Cardiac septum (tissue), 1 donor: ENCODE data around the gene SLCO1A2. TPM values are rescaled to one million over a fixed set of nuclear protein-coding genes. Genes with fewer than 3 reads are reported as not detected.
"Not testable (repeated sequence)": the region's sequence is repeated elsewhere in the genome, so short reads cannot be mapped to it uniquely, and the experiment has no call there.

Experiments
- DNase-seq: peaks from one replicate; pipeline ENCODE4 v3.0.0-alpha.2; 2020; ENCODE audit warnings: low spot score
- intact Hi-C: fragments of 100-400 bp; cut with DNase I; formaldehyde crosslinking; loops from one replicate; pipeline ENCODE4 v1.14.0; 2022
- long read RNA-seq: library from polyadenylated mRNA; unstranded; transcript quantifications from one replicate; pipeline ENCODE4 v2.0.0, GENCODE V29; 2021
- total RNA-seq: library from RNA; stranded (reverse); fragmentation: NEBNext Ultra II Directional; extraction: Animal tissue kit (Norgen Biotek cat#: 25700); gene quantifications from one replicate; pipeline ENCODE4 v1.2.1, GENCODE V29; 2021
- donor health status: DM: no; HTN: no; CAD: no.

SLCO1A2 gene
- not detected for total RNA-seq
- long read RNA-seq, result 0 reads

DNA sequence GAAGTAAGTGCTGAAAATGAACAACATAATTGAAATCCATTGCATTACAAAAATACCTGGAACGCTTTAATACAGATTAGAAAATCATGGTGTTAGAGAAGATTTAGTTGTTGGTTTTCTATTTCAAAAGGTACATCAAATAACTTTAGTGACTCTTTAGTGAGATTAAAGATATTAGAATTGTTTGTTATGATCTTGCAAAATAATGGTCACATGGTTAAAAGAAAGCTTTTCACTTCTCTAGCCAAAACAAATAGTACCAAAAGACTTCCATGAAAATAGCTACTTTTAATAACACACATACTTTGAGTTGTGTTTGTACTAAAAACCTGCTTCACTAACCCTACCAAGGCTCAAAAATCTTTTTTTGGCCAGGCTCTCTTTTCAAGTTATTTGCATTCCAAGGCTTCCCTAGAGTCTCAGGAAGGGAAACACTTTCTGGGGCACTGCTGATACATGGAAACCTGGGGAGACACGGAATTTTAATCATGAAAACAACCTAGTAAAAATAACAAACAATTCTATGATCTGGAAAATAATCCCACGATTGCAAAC is at the start of gene SLCO1A2:
TSS of gene SLCO1A2 (minus strand) at position 147 of the 555 bp plus-strand sequence. CDS start 270 bp downstream, outside the sequence.
- DNase-seq, result no peak
- intact Hi-C loops, result no loop called here

DNA sequence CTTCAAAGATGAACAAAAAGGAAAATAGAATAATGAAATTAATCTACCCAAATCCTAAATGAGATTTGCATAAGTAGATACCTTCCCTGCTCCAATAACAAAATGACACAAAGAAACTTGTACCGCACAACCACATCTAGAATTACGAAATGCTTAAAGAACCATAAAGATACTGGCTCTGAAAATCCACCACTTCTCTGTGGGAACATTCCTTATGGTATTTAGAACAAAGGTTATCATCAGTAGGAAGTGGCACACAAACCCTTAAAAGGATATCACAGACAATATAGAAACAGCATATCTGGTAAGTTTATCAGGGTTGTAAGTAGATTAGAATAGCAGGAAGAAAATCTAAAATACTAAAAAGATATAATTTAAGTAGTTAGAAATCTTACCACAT is 49.5 kb upstream of the SLCO1A2 start:
- no peak for DNase-seq
- intact Hi-C loops, result no loop called here

DNA sequence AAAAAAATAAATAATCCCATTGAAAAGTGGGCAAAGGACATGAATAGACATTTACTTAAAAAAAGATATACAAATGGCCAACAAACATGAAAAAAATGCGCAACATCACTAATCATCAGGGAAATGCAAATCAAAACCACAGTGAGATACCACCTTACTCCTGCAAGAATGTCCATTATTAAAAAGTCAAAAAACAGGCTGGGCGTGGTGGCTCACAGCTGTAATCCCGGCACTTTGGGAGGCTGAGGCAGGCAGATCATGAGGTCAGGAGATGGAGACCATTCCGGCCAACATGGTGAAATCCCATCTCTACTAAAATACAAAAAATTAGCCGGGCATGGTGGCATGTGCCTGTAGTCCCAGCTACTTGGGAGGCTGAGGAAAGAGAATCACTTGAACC is 46.6 kb upstream of the SLCO1A2 start:
- DNase-seq, intact Hi-C loops: not testable (repeated sequence)

- intact Hi-C loops, result no loop called here
- DNase-seq, result no peak
Observed at GRCh38 chr12:21379218-21379617, 44.5 kb upstream of the SLCO1A2 start.

- intact Hi-C loops, result no loop called here
- no peak for DNase-seq
Observed at GRCh38 chr12:21372602-21373001, 37.9 kb upstream of the SLCO1A2 start, which contains the start of gene IAPP. Gene IAPP (plus strand): TSS chr12:21372902. CDS start chr12:21373352, 450 bp downstream.

DNA sequence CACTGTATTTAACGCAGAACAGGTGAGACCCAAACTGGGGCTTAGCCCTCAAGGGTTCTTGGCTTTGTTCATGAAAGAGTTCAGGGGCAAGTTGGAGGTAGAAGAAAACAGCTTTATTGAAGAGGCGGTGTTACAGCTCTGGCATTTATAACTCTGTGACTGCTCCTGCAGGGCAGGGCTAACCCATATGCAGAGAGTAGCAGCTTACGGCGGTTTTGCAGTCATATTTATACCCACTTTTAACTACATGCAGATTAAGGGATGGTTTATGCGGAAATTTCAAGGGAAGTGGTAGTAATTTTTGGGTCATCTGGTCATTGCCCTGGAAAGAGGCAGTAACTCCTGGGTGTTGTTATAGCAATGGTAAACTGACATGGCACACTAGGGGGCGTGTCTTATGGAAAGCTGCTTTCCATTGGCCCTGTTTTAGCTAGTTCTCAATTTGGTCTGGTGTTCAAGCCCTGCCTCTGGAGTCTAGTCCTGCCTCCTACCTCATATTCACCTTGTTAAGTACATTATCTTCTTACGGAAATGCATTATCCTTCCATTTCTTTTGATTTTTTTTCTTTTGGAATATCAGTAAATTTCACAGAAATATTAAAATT is 36.2 kb upstream of the SLCO1A2 start:
- intact Hi-C loops, result no loop called here
- DNase-seq, result no peak

GRCh38 chr12:21369141-21369980 is 34.6 kb upstream of the SLCO1A2 start:
- intact Hi-C loops, result no loop called here
- DNase-seq, result no peak

DNA sequence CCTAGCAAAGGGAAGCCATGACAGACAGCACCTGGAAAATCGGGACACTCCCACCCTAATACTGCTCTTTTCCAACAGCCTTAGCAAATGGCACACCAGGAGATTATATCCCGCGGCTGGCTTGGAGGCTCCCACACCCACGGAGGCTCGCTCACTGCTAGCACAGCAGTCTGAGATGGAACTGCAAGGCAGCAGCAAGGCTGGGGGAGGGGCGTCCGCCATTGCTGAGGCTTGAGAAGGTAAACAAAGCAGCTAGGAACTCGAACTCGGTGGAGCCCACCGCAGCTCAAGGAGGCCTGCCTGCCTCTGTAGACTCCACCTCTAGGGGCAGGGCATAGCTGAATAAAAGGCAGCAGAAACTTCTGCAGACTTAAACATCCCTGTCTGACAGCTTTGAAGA is 25.9 kb upstream of the SLCO1A2 start:
- DNase-seq, intact Hi-C loops: not testable (repeated sequence)

DNA sequence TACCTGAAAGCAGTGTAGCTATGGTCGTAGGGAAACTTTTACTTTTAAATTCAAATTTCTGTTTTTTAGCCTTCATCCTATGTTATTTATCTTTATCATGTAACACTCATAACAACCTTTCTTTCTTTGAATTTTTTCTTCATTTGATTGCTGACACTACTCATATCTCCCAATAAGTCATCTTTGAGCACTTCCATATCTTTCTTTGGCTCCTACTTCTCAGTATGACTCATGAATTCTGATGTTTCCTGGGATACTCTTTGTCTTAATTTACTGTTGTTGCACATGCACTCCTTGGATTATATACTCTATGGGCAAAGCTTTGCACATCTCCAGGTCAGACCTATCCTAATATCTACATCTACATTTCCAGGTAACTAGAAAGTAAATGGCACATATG is 19.9 kb upstream of the SLCO1A2 start:
- DNase-seq, result no peak
- intact Hi-C loops, result no loop called here

- DNase-seq, result no peak
- intact Hi-C loops, result no loop called here
Observed at GRCh38 chr12:21353948-21354347, 19.2 kb upstream of the SLCO1A2 start.

- intact Hi-C loops, result no loop called here
- no peak for DNase-seq
Observed at GRCh38 chr12:21353487-21353886, 18.8 kb upstream of the SLCO1A2 start.

DNA sequence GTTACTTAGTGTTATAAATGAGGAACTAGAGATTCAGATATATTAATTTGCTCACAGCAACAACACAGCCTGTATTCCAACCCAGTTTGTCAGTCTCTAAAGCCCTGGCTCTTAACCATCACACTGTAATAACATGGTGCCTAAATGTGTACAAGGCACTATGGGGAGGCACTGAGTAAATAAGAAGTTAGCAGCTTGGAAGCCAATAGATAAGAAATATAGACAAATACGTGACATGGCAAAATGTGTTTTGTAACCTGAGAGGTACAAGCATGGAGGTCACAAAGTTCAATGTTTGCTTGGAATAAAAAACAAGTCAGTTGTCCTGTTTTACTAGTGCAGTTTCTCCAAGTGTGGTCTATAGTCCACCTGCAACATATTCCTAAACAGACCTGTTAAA is 16.3 kb upstream of the SLCO1A2 start:
- no peak for DNase-seq
- intact Hi-C loops, result no loop called here

DNA sequence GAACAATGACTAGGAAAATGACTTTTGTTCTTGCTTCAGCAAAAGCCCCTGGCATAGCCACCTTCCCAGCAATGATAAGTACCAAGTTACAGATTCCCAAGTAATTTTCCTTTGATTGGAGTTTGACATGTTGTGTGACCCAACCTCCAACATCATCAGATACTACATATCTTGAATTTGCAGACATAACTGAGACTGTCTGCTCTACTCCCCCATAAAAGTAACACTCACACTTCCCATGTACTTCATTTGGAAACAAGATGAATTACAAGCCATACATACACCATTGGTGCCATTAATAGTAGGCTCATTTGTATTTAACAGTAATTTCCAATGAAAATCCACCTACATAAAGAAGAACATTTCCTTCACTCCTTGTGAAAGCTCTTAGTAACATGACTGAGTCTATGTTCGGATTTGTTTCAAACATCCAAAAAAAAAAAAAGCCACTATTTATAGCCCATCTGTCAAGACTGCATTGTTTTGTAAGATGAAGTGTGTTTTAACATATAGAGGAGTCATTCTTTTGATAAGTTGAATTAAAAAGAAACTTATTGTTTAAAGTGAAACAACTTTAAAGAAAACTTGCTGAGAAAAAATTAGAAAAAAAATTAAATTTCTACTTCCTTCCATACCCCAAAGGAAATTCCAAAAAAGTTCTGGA is 12.0 kb upstream of the SLCO1A2 start:
- no peak for DNase-seq
- intact Hi-C loops, result no loop called here

DNA sequence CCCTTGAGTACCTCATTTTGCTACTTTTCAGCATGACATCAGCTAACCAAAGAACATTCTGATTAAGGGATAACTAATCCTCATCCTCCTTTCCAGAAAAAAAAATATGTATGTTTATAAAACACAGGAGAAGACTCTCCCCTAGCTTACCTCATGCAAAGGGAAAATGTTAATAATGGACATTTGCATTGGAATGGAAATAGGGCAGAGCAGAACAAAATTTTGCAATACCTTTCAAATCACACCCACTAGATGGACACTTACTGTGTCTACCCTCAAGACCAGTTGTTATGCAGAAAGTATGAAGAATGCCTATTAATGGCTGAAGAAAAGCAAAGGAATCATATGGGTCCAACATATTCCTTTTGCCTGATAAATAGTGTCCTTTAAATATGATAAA is 8.9 kb upstream of the SLCO1A2 start:
- intact Hi-C loops, result no loop called here
- no peak for DNase-seq

- intact Hi-C loops, result no loop called here
- no peak for DNase-seq
Observed at GRCh38 chr12:21341769-21342168, 7.1 kb upstream of the SLCO1A2 start.

- intact Hi-C loops, result no loop called here
- no peak for DNase-seq
Observed at GRCh38 chr12:21340403-21340802, 5.7 kb upstream of the SLCO1A2 start.

GRCh38 chr12:21339921-21340320 is 5.2 kb upstream of the SLCO1A2 start:
- intact Hi-C loops, result no loop called here
- DNase-seq, result no peak

DNA sequence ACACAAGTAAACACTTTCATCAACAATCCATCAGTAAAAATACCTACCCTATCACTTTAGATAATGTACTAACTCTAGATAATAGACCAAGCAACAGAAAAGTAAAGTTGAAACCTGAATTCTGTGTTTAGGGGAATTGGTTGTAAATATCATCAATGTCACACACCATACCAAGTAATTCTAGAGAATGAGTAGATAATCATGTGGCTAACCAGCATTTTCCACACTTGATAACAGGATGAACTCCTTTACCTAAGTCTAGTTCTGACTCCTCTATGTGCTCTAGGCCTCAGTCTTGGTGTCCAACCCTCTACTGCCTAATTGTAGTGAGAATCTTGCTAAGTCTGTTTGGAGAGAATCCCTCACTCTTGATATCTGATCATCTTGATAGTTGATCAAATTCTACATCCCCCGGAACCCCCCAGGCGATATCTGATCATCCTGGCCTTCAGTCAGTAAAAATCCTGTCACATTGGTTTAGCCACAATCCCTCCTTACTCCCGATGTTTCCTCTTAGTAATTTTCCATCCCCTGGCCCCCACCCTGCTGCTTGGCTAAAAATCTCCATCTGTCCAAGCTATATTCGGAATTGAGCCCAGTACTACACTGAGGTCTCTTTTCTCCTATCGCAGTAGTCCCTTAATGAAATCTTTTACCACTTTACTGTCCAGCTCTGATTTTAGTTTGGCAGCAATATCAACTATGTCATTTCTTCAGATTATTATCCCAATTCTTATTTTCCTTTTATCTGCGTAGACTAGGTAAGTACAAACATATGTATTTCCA is 3.4 kb upstream of the SLCO1A2 start:
- DNase-seq, result no peak
- intact Hi-C loops, result no loop called here

GRCh38 chr12:21337453-21337852 is 2.7 kb upstream of the SLCO1A2 start:
- no peak for DNase-seq
- intact Hi-C loops, result no loop called here

- DNase-seq, result no peak
- intact Hi-C loops, result no loop called here
Observed at GRCh38 chr12:21336656-21337055, 1.9 kb upstream of the SLCO1A2 start.
